NCI-H2081 (cell line): ENCODE data around the gene CHRNG.
"Not testable (repeated sequence)": the region's sequence is repeated elsewhere in the genome, so short reads cannot be mapped to it uniquely, and the experiment has no call there.

Experiments used
- DNase-seq, 2 experiments: peaks; one replicate each; lab custom pipeline; 2025; lab: John Stamatoyannopoulos, UW

The CHRNG gene

GRCh38 chr2:232528746-232529460 lies 10.6 kb upstream of the CHRNG start:
- no peak for DNase-seq

- no peak for DNase-seq
Observed at GRCh38 chr2:232529806-232530547, 9.5 kb upstream of the CHRNG start.

GRCh38 chr2:232530626-232531260 lies 8.7 kb upstream of the CHRNG start:
- DNase-seq = no peak

GRCh38 chr2:232532419-232532818 lies 7.1 kb upstream of the CHRNG start:
- DNase-seq = no peak

- not testable (repeated sequence) for DNase-seq
Observed at GRCh38 chr2:232532821-232533220, 6.7 kb upstream of the CHRNG start.

GRCh38 chr2:232533944-232534710 lies 5.4 kb upstream of the CHRNG start:
- DNase-seq = no peak

- no peak for DNase-seq
Observed at GRCh38 chr2:232534940-232535651, 4.4 kb upstream of the CHRNG start.

GRCh38 chr2:232535761-232536530 lies 3.5 kb upstream of the CHRNG start:
- DNase-seq = no peak

GRCh38 chr2:232537079-232537478 lies 2.4 kb upstream of the CHRNG start:
- DNase-seq = peak in 1 of 2 experiments; percentile 10

GRCh38 chr2:232537499-232537898 lies 2.0 kb upstream of the CHRNG start:
- no peak for DNase-seq

- no peak for DNase-seq
Observed at GRCh38 chr2:232538671-232539070, 821 bp upstream of the CHRNG start.

GRCh38 chr2:232540441-232541041 lies 1.0 kb downstream of the CHRNG start:
- DNase-seq = no peak

- DNase-seq = no peak
Observed at GRCh38 chr2:232541195-232541960, 1.9 kb downstream of the CHRNG start.

- DNase-seq = no peak
Observed at GRCh38 chr2:232541961-232542714, 2.6 kb downstream of the CHRNG start.

- no peak for DNase-seq
Observed at GRCh38 chr2:232542715-232543467, 3.4 kb downstream of the CHRNG start.

GRCh38 chr2:232543491-232543890 lies 4.0 kb downstream of the CHRNG start:
- DNase-seq = no peak

- DNase-seq = no peak
Observed at GRCh38 chr2:232543928-232544631, 4.6 kb downstream of the CHRNG start.

- no peak for DNase-seq
Observed at GRCh38 chr2:232544674-232545073, 5.2 kb downstream of the CHRNG start.
